HepG2 (cell line): ENCODE results near the gene RPS6KC1. TPM values are rescaled to one million over a fixed set of nuclear protein-coding genes. Genes with fewer than 3 reads are reported as not detected.
A peak's percentile ranks its signal among the peaks of the same experiment; 100 is the strongest.

Experiments
- CBX5 ChIP-seq: sonication (generic); formaldehyde crosslinking; IDR thresholded peaks from 2 replicates; pipeline ENCODE4 v1.4.0; 2020; ENCODE audit warnings: missing genetic modification reagents, borderline replicate concordance
- FOXO4 ChIP-seq: sonication (generic); formaldehyde crosslinking; conservative IDR thresholded peaks from 2 replicates; pipeline ENCODE4 v1.8.1; 2023; ENCODE audit warnings: missing genetic modification reagents
- GMEB1 ChIP-seq: sonication (generic); formaldehyde crosslinking; IDR thresholded peaks from 2 replicates; pipeline ENCODE4 v1.5.1; 2020; ENCODE audit warnings: missing genetic modification reagents, mild to moderate bottlenecking, borderline replicate concordance
- HNF4G ChIP-seq, 2 experiments: sonication (generic) in 1 of 2; formaldehyde crosslinking in 1 of 2; IDR thresholded peaks; 2 replicates each; pipeline versions ENCODE4 v1.4.0 to v1.6.1; 2011 to 2020; ENCODE audit warnings: borderline replicate concordance in 2 of 2, low read depth in 2 of 2, mild to moderate bottlenecking in 2 of 2, low read length in 1 of 2, missing genetic modification reagents in 1 of 2, moderate library complexity in 1 of 2
- IRX3 ChIP-seq: sonication (generic); formaldehyde crosslinking; IDR thresholded peaks from 2 replicates; pipeline ENCODE4 v1.8.1; 2023; ENCODE audit warnings: mild to moderate bottlenecking, low read depth, missing genetic modification reagents, borderline replicate concordance
- KLF16 ChIP-seq, 2 experiments: sonication (generic) in 1 of 2; formaldehyde crosslinking in 1 of 2; IDR thresholded peaks; 2 replicates each; pipeline versions ENCODE4 v1.6.1 to v1.8.0; 2016 to 2023; ENCODE audit warnings: missing genetic modification reagents in 2 of 2, missing compliant biosample characterization in 1 of 2
- PHB2 ChIP-seq: fragments of 450-650 bp; IDR thresholded peaks from 2 replicates; pipeline ENCODE4 v1.6.1; 2018; ENCODE audit not compliant: partially characterized antibody
- PHF5A ChIP-seq: IDR thresholded peaks from one replicate; pipeline ENCODE4 v1.6.1; 2018; ENCODE audit warnings: low read depth, missing genetic modification reagents; ENCODE audit not compliant: unreplicated experiment
- PREB ChIP-seq: sonication (generic); formaldehyde crosslinking; IDR thresholded peaks from 2 replicates; pipeline ENCODE4 v1.4.0; 2020; ENCODE audit warnings: missing genetic modification reagents
- RFXAP ChIP-seq: sonication (generic); formaldehyde crosslinking; IDR thresholded peaks from 2 replicates; pipeline ENCODE4 v1.4.0; 2020; ENCODE audit warnings: missing genetic modification reagents, borderline replicate concordance
- SRSF9 ChIP-seq: fragments of 200-400 bp; formaldehyde crosslinking; IDR thresholded peaks from 2 replicates; pipeline ENCODE4 v1.6.1; 2018; ENCODE audit warnings: borderline replicate concordance, mild to moderate bottlenecking, low read depth, low read length; ENCODE audit not compliant: insufficient read depth, poor library complexity, severe bottlenecking
- ZNF260 ChIP-seq: sonication (generic); formaldehyde crosslinking; IDR thresholded peaks from 2 replicates; pipeline ENCODE4 v1.4.0; 2020; ENCODE audit warnings: missing genetic modification reagents, low read depth, mild to moderate bottlenecking, borderline replicate concordance
- ZNF367 ChIP-seq: sonication (generic); formaldehyde crosslinking; IDR thresholded peaks from 2 replicates; pipeline ENCODE4 v1.4.0; 2020; ENCODE audit warnings: missing genetic modification reagents, borderline replicate concordance
- ZNF567 ChIP-seq: sonication (generic); formaldehyde crosslinking; IDR thresholded peaks from 2 replicates; pipeline ENCODE4 v1.8.1; 2023; ENCODE audit warnings: mild to moderate bottlenecking, missing genetic modification reagents, borderline replicate concordance
- ZNF704 ChIP-seq: sonication (generic); formaldehyde crosslinking; IDR thresholded peaks from 2 replicates; pipeline ENCODE4 v1.8.1; 2023; ENCODE audit warnings: mild to moderate bottlenecking, inconsistent platforms, moderate library complexity, missing genetic modification reagents, borderline replicate concordance
- ZNF766 ChIP-seq: sonication (generic); formaldehyde crosslinking; IDR thresholded peaks from 2 replicates; pipeline ENCODE4 v1.5.0; 2020; ENCODE audit warnings: missing genetic modification reagents, borderline replicate concordance
- ZNF780A ChIP-seq: sonication (generic); formaldehyde crosslinking; IDR thresholded peaks from 2 replicates; pipeline ENCODE4 v1.8.0; 2022; ENCODE audit warnings: mild to moderate bottlenecking, missing genetic modification reagents, moderate library complexity
- ZNF790 ChIP-seq: sonication (generic); formaldehyde crosslinking; IDR thresholded peaks from 2 replicates; pipeline ENCODE4 v1.8.0; 2022; ENCODE audit warnings: missing genetic modification reagents, mild to moderate bottlenecking, borderline replicate concordance
- ZNF800 ChIP-seq: sonication (generic); formaldehyde crosslinking; IDR thresholded peaks from 2 replicates; pipeline ENCODE4 v1.4.0; 2020; ENCODE audit warnings: missing genetic modification reagents
- ZSCAN21 ChIP-seq: sonication (generic); formaldehyde crosslinking; IDR thresholded peaks from 2 replicates; pipeline ENCODE4 v1.8.0; 2022; ENCODE audit warnings: mild to moderate bottlenecking, missing genetic modification reagents, moderate library complexity, borderline replicate concordance
- polyA plus RNA-seq, 8 experiments: library from polyadenylated mRNA; depleted of rRNA in 3 of 8; stranded (reverse) in 7 of 8; unstranded in 1 of 8; fragments of >200 nt; fragmentation: Illumina TruSeq in 4 of 8; extraction: Trizol in 4 of 8; gene quantifications; 2 replicates each; pipeline versions ENCODE4 v1.2.1 to v1.2.3, GENCODE V29; 2011 to 2016; ENCODE audit warnings: low read depth in 4 of 8, missing spikeins in 1 of 8, mixed read lengths in 1 of 8; ENCODE audit not compliant: insufficient read depth in 1 of 8
- total RNA-seq, 5 experiments: library from RNA; depleted of rRNA; stranded (reverse); fragments of >200 nt; fragmentation: Illumina TruSeq; extraction: Trizol; gene quantifications; 2 replicates each; pipeline ENCODE4 v1.2.3, GENCODE V29; 2016; ENCODE audit warnings: low read depth in 1 of 5

Gene RPS6KC1
- total and polyA plus RNA-seq, 2 of the 13 experiments (the other 11 are each of a cell fraction or from before 2014, with no cell fraction given) = 11.0 to 25.2 TPM

- TF ChIP-seq KLF16 (CRISPR knock-in tag; IDR thresholded peaks at IDR 0.05) (peak in 1 of 2 experiments; percentile 81; a peak in 2 of 4 replicates), HNF4G (IDR thresholded peaks at IDR 0.05; ENCODE audit: borderline replicate concordance, low read depth, low read length) (no peak), HNF4G (CRISPR knock-in tag; IDR thresholded peaks at IDR 0.05; ENCODE audit: borderline replicate concordance, low read depth) (no peak), PHF5A (no peak), ZNF790 (CRISPR knock-in tag) (no peak), SRSF9 (no peak), ZNF800 (CRISPR knock-in tag) (no peak), RFXAP (CRISPR knock-in tag) (peak; percentile 21; the same call in 1 of the 2 replicates), PHB2 (no peak), ZNF260 (no peak), IRX3 (CRISPR knock-in tag) (no peak; the same call in 1 of the 2 replicates), ZSCAN21 (CRISPR knock-in tag) (peak; percentile 87; the same call in 1 of the 2 replicates), ZNF704 (CRISPR knock-in tag) (no peak), FOXO4 (CRISPR knock-in tag) (no peak), ZNF367 (CRISPR knock-in tag) (no peak), CBX5 (CRISPR knock-in tag) (no peak), PREB (CRISPR knock-in tag) (no peak), ZNF780A (CRISPR knock-in tag) (no peak), ZNF567 (CRISPR knock-in tag) (no peak), GMEB1 (CRISPR knock-in tag) (peak; percentile 76), ZNF766 (CRISPR knock-in tag) (no peak)
These were observed at the start of gene RPS6KC1 (continued) for GRCh38 chr1:213051127-213051880.
